IMR-90 (cell line): Measurements from ENCODE around the gene DPP6. TPM values are rescaled to one million over a fixed set of nuclear protein-coding genes. Genes with fewer than 3 reads are reported as not detected.

ENCODE experiments used
- ATAC-seq: fragments of 200-7000 bp; cut with Tn5 transposase; 2 replicates; pipeline ENCODE4 v1.9.1; 2020; ENCODE audit warnings: low read depth, mild to moderate bottlenecking, moderate library complexity
- BruUV-seq: library from RNA; stranded (reverse); fragments of 400-500 nt; replicated peaks from 2 replicates; lab custom pipeline; 2021; lab: Mats Ljungman, UMichigan
- CTCF ChIA-PET: fragments of 300-600 bp; formaldehyde crosslinking; extraction: SDS; loops from one replicate; lab custom pipeline; 2021; ENCODE audit warnings: antibody characterized with exemption; lab: Yijun Ruan, JAX
- POLR2A ChIA-PET: fragments of 300-600 bp; sonication (Branson Sonifier 250); formaldehyde crosslinking; loops from one replicate; lab custom pipeline; 2022; ENCODE audit warnings: antibody characterized with exemption; ENCODE audit not compliant: unreplicated experiment; lab: Charles Lee
- DNase-seq: peaks from one replicate; pipeline ENCODE4 v3.0.0; 2013
- H2AFZ ChIP-seq: replicated peaks from 2 replicates; pipeline ENCODE3; 2013; ENCODE audit warnings: low read length, mild to moderate bottlenecking; ENCODE audit not compliant: poor library complexity
- H2AK5ac ChIP-seq: 2 replicates; pipeline ENCODE4 v1.6.1; 2013; ENCODE audit warnings: low read depth, low read length, inconsistent platforms
- H2AK9ac ChIP-seq: replicated peaks from 2 replicates; pipeline ENCODE3; 2013; ENCODE audit warnings: mild to moderate bottlenecking, low read depth, low read length, moderate library complexity; ENCODE audit not compliant: poor library complexity
- H2BK120ac ChIP-seq: 2 replicates; pipeline ENCODE4 v1.6.1; 2013; ENCODE audit warnings: low read depth, low read length, inconsistent platforms
- H2BK15ac ChIP-seq: 3 replicates; pipeline ENCODE4 v1.6.1; 2013; ENCODE audit warnings: low read depth, low read length, inconsistent platforms
- H2BK20ac ChIP-seq: 2 replicates; pipeline ENCODE4 v1.6.1; 2013; ENCODE audit warnings: low read depth, mild to moderate bottlenecking, inconsistent platforms, low read length, moderate library complexity
- H2BK5ac ChIP-seq: 2 replicates; pipeline ENCODE4 v1.6.1; 2013; ENCODE audit warnings: mild to moderate bottlenecking, low read depth, low read length, inconsistent platforms; ENCODE audit not compliant: poor library complexity, severe bottlenecking
- H3K14ac ChIP-seq: replicated peaks from 2 replicates; pipeline ENCODE4 v1.6.1; 2013; ENCODE audit warnings: low read depth, low read length, inconsistent platforms
- H3K18ac ChIP-seq: 2 replicates; pipeline ENCODE4 v1.6.1; 2013; ENCODE audit warnings: low read depth, low read length, control low read depth
- H3K23ac ChIP-seq: 2 replicates; pipeline ENCODE4 v1.6.1; 2013; ENCODE audit warnings: low read depth, low read length, inconsistent platforms
- H3K27ac ChIP-seq: 2 replicates; pipeline ENCODE4 v1.5.1; 2013; ENCODE audit warnings: mild to moderate bottlenecking, control low read depth, low read length; ENCODE audit not compliant: insufficient read depth
- H3K27me3 ChIP-seq: 2 replicates; pipeline ENCODE4 v1.6.1; 2013; ENCODE audit warnings: low read length; ENCODE audit not compliant: control insufficient read depth, insufficient read depth
- H3K36me3 ChIP-seq: 2 replicates; pipeline ENCODE4 v1.6.1; 2013; ENCODE audit warnings: low read length, mixed read lengths; ENCODE audit not compliant: control insufficient read depth, insufficient read depth
- H3K4ac ChIP-seq: 2 replicates; pipeline ENCODE4 v1.6.1; 2013; ENCODE audit warnings: low read depth, low read length, inconsistent platforms
- H3K4me1 ChIP-seq: 2 replicates; pipeline ENCODE4 v1.6.1; 2013; ENCODE audit warnings: low read length, mixed read lengths; ENCODE audit not compliant: control insufficient read depth, insufficient read depth
- H3K4me2 ChIP-seq: 2 replicates; pipeline ENCODE4 v1.6.1; 2013; ENCODE audit warnings: low read depth, mild to moderate bottlenecking, control low read depth, low read length, moderate library complexity
- H3K4me3 ChIP-seq: 2 replicates; pipeline ENCODE4 v1.5.1; 2013; ENCODE audit warnings: low read depth, mild to moderate bottlenecking, control low read depth, low read length, moderate library complexity; ENCODE audit not compliant: insufficient read depth
- H3K56ac ChIP-seq: 2 replicates; pipeline ENCODE4 v1.6.1; 2013; ENCODE audit warnings: low read length, inconsistent platforms; ENCODE audit not compliant: insufficient read depth; ENCODE audit errors: extremely low read depth
- H3K79me1 ChIP-seq, 2 experiments: 2 replicates each; pipeline ENCODE4 v1.6.1; 2013; ENCODE audit warnings: low read length in 2 of 2, inconsistent platforms in 1 of 2, low read depth in 1 of 2
- H3K9ac ChIP-seq: 2 replicates; pipeline ENCODE4 v1.6.1; 2013; ENCODE audit warnings: low read depth, low read length, control low read depth
- H3K9me1 ChIP-seq: 2 replicates; pipeline ENCODE4 v1.6.1; 2013; ENCODE audit warnings: low read length, inconsistent platforms; ENCODE audit not compliant: insufficient read depth
- H3K9me3 ChIP-seq: 2 replicates; pipeline ENCODE4 v1.6.1; 2013; ENCODE audit warnings: low read length; ENCODE audit not compliant: control insufficient read depth, insufficient read depth
- H4K20me1 ChIP-seq: 2 replicates; pipeline ENCODE4 v1.6.1; 2013; ENCODE audit warnings: low read length, inconsistent platforms; ENCODE audit not compliant: insufficient read depth
- H4K5ac ChIP-seq: 2 replicates; pipeline ENCODE4 v1.6.1; 2013; ENCODE audit warnings: mild to moderate bottlenecking, low read depth, low read length, control low read depth
- H4K8ac ChIP-seq, 2 experiments: 2 replicates each; pipeline ENCODE4 v1.6.1; 2013; ENCODE audit warnings: low read depth in 2 of 2, low read length in 2 of 2, control low read depth in 1 of 2, inconsistent platforms in 1 of 2
- H4K91ac ChIP-seq: 2 replicates; pipeline ENCODE4 v1.6.1; 2013; ENCODE audit warnings: low read depth, low read length, inconsistent platforms; ENCODE audit not compliant: insufficient read depth
- BHLHE40 ChIP-seq: fragments of 150-350 bp; IDR thresholded peaks from 2 replicates; pipeline ENCODE4 v1.6.1; 2016; ENCODE audit warnings: mild to moderate bottlenecking, low read depth, low read length
- CEBPB ChIP-seq: IDR thresholded peaks from 2 replicates; pipeline ENCODE4 v1.6.1; 2012; ENCODE audit warnings: low read depth, low read length, improper control_type of control experiment
- ELK1 ChIP-seq: fragments of 150-350 bp; IDR thresholded peaks from 2 replicates; pipeline ENCODE4 v1.6.1; 2016; ENCODE audit warnings: low read depth, mild to moderate bottlenecking, low read length, moderate library complexity, borderline replicate concordance
- MAFK ChIP-seq: IDR thresholded peaks from 2 replicates; pipeline ENCODE4 v1.6.1; 2012; ENCODE audit warnings: low read depth, low read length, improper control_type of control experiment
- MAZ ChIP-seq: IDR thresholded peaks from 2 replicates; pipeline ENCODE4 v1.6.1; 2012; ENCODE audit warnings: low read depth, mild to moderate bottlenecking, low read length, improper control_type of control experiment, moderate library complexity, borderline replicate concordance
- MXI1 ChIP-seq: IDR thresholded peaks from 2 replicates; pipeline ENCODE4 v1.6.1; 2012; ENCODE audit warnings: low read depth, mild to moderate bottlenecking, low read length, moderate library complexity, borderline replicate concordance
- NFE2L2 ChIP-seq: fragments of 150-350 bp; IDR thresholded peaks from 2 replicates; pipeline ENCODE4 v1.6.1; 2016; ENCODE audit warnings: low read depth, mild to moderate bottlenecking, low read length
- POLR2A ChIP-seq: IDR thresholded peaks from 2 replicates; pipeline ENCODE4 v1.6.1; 2012; ENCODE audit warnings: mild to moderate bottlenecking, low read depth, low read length
- RCOR1 ChIP-seq: IDR thresholded peaks from 2 replicates; pipeline ENCODE4 v1.6.1; 2012; ENCODE audit warnings: mild to moderate bottlenecking, low read length, improper control_type of control experiment; ENCODE audit not compliant: insufficient replicate concordance
- RFX5 ChIP-seq: IDR thresholded peaks from 2 replicates; pipeline ENCODE4 v1.8.0; 2012; ENCODE audit warnings: low read depth, mild to moderate bottlenecking, low read length, moderate library complexity
- SMC3 ChIP-seq: fragments of 150-350 bp; IDR thresholded peaks from 2 replicates; pipeline ENCODE4 v1.6.1; 2016; ENCODE audit warnings: low read depth, mild to moderate bottlenecking, antibody characterized with exemption, low read length, moderate library complexity
- USF2 ChIP-seq: fragments of 150-350 bp; IDR thresholded peaks from 2 replicates; pipeline ENCODE4 v1.6.1; 2017; ENCODE audit warnings: mild to moderate bottlenecking, antibody characterized with exemption, low read length, low read depth
- WGBS, 2 experiments: methylation state at CpG; one replicate each; pipeline versions ENCODE4 v1.1.5 to v1.1.7; 2013; ENCODE audit warnings: missing lambda C conversion rate in 2 of 2; ENCODE audit not compliant: insufficient read length in 1 of 2; ENCODE audit errors: extremely low coverage in 2 of 2; 5-methylcytosine and 5-hydroxymethylcytosine counted together
- dilution Hi-C: fragments of 300-500 bp; cut with HindIII; formaldehyde crosslinking; loops from one replicate; pipeline ENCODE4 v1.14.3; 2018; ENCODE audit warnings: low sequenced_read_pairs; ENCODE audit not compliant: unreplicated experiment
- in situ Hi-C: fragments of 300-500 bp; cut with MboI; formaldehyde crosslinking; loops from 3 replicates; pipeline ENCODE4 v1.14.3; 2019; ENCODE audit warnings: low sequenced_read_pairs, inconsistent platforms, mixed read lengths
- intact Hi-C: fragments of 100-400 bp; cut with micrococcal nuclease; formaldehyde crosslinking; loops from 2 replicates; pipeline ENCODE4 v1.10.0; 2022
- polyA plus RNA-seq, 3 experiments: library from polyadenylated mRNA; depleted of rRNA; stranded (reverse); fragments of >200 nt; gene quantifications; 2 replicates each; pipeline ENCODE4 v1.2.3, GENCODE V29; 2012; ENCODE audit warnings: low replicate concordance in 1 of 3
- total RNA-seq: library from RNA; depleted of rRNA; stranded (reverse); fragments of >200 nt; gene quantifications from 2 replicates; pipeline ENCODE4 v1.2.3, GENCODE V29; 2012
- TF ChIP-seq, protein P1 (sequence below): conservative IDR thresholded peaks from 2 replicates; pipeline ENCODE4 v1.5.1; 2012; ENCODE audit warnings: mild to moderate bottlenecking, low read depth, low read length, improper control_type of control experiment

The DPP6 gene
- total and polyA plus RNA-seq, 2 of the 4 experiments (the other 2 are of a cell fraction) = not detected

- Histone ChIP-seq H4K20me1 (no peaks in the 10 kb centered on the region), H4K5ac (no peak overlapping the region), H3K4me3 (no peak overlapping the region), H3K4me1 (no peaks in the 10 kb centered on the region), H2AK5ac (no peak overlapping the region), H3K79me1 (no peaks in the 10 kb centered on the region), H2BK5ac (no peak overlapping the region), H3K4ac (no peak overlapping the region), H3K4me2 (no peak overlapping the region), H2BK120ac (no peak overlapping the region), H3K36me3 (no peaks in the 10 kb centered on the region), H2AFZ (no peak overlapping the region), H4K8ac (no peak overlapping the region), H2BK20ac (no peak overlapping the region), H3K9me1 (no peaks in the 10 kb centered on the region), H3K9me3 (peaks cover 11% of the 10 kb centered on the region), H3K56ac (no peak overlapping the region), H3K27me3 (no peaks in the 10 kb centered on the region), H3K18ac (no peak overlapping the region), H2BK15ac (no peak overlapping the region), H4K91ac (no peak overlapping the region), H2AK9ac (no peak overlapping the region), H3K27ac (no peak overlapping the region), H3K23ac (no peak overlapping the region), H3K14ac (no peak overlapping the region), H3K9ac (no peak overlapping the region)
- ChIA-PET CTCF (no interaction called here), POLR2A (no interaction called here)
- in situ Hi-C loops (no loop called here), dilution Hi-C loops (no loop called here), intact Hi-C loops (loop anchor here (2.0 kb wide), 1 partner anchor 1611 kb away; no protein-coding TSS in a partner anchor)
- DNase-seq (no peak), ATAC-seq (no peak)
- TF ChIP-seq, protein P1, sequence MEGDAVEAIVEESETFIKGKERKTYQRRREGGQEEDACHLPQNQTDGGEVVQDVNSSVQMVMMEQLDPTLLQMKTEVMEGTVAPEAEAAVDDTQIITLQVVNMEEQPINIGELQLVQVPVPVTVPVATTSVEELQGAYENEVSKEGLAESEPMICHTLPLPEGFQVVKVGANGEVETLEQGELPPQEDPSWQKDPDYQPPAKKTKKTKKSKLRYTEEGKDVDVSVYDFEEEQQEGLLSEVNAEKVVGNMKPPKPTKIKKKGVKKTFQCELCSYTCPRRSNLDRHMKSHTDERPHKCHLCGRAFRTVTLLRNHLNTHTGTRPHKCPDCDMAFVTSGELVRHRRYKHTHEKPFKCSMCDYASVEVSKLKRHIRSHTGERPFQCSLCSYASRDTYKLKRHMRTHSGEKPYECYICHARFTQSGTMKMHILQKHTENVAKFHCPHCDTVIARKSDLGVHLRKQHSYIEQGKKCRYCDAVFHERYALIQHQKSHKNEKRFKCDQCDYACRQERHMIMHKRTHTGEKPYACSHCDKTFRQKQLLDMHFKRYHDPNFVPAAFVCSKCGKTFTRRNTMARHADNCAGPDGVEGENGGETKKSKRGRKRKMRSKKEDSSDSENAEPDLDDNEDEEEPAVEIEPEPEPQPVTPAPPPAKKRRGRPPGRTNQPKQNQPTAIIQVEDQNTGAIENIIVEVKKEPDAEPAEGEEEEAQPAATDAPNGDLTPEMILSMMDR = no peak
- TF ChIP-seq MXI1 (no peak), NFE2L2 (no peak), USF2 (no peak), RCOR1 (no peak), CEBPB (no peak), SMC3 (no peak), ELK1 (no peak), POLR2A (no peak), MAFK (no peak), RFX5 (no peak), BHLHE40 (no peak), MAZ (no peak)
- no CpG with 5 or more reads among the region's 4 CpGs for WGBS, 2 experiments
- BruUV-seq = no TSS peak
Observed at GRCh38 chr7:154505362-154505761, 453.2 kb downstream of the DPP6 start.
